HG03575 (cell line): ENCODE results near the gene GLT6D1.
"Not testable (repeated sequence)": the region's sequence is repeated elsewhere in the genome, so short reads cannot be mapped to it uniquely, and the experiment has no call there.

Source experiments
- ATAC-seq: cut with Tn5 transposase; IDR thresholded peaks from one replicate; pipeline ENCODE4 v1.9.1; 2021; ENCODE audit not compliant: unreplicated experiment, insufficient number of reproducible peaks, low FRiP score; ENCODE audit errors: extremely low read depth

Gene GLT6D1, protein sequence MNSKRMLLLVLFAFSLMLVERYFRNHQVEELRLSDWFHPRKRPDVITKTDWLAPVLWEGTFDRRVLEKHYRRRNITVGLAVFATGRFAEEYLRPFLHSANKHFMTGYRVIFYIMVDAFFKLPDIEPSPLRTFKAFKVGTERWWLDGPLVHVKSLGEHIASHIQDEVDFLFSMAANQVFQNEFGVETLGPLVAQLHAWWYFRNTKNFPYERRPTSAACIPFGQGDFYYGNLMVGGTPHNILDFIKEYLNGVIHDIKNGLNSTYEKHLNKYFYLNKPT

GRCh38 chr9:135639196-135639595 lies at the start of gene GLT6D1:
TSS of gene GLT6D1 (minus strand) at chr9:135639540. CDS start at chr9:135639187, 353 bp downstream.
- no peak for ATAC-seq

DNA sequence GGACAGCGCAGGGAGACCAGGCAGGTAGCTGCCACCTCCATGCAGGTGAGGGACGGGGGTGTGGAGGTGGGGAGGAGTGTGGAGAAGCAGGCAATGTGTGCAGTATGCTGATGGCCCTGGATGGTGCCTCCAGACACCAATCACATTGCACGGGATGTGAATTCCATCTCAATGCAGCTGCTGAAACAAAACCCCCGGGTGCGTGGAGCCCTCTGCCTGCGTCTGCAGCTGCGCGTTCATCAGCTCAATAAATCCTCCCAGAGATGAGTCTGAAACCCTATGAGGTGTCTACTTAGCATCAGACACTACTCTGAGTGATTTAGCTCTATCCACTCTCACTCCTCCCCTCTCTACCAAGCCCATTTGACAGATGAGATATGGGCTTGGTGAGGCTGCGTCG lies 49.7 kb upstream of the GLT6D1 start:
- no peak for ATAC-seq

- no peak for ATAC-seq
These were observed 47.9 kb upstream of the GLT6D1 start for GRCh38 chr9:135687216-135687615.

- no peak for ATAC-seq
These were observed 45.4 kb upstream of the GLT6D1 start for GRCh38 chr9:135684691-135685090.

DNA sequence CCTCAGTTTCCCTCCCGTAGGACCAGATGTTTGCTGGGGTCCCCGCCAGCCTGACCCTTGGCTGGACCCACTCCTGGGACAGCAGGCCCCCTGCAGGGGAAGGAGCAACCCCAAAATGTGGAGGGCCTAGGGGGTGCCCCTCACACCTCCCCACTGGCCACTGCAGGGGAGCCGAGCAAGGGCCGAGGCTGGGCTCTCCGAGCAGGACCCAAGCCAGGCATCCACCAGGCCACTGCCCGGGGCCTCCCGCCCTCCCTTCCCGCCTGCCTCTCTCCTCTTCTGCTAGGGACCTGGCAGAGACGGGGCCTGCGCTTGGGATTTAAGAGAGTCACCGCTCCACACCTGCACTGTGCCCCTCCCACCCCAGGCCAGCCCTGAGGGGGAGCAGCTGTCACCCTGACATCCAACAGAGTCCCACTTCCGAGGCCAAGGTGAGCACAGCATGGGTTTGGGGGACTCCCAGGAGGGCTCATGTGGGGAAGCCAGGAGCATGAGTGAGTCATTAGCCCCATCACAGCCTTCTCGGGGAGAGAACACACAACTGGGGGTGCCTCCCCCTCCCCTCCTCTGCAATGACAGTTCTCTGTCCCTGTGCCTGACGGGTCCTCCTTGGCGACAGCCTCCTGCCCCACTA lies 44.2 kb upstream of the GLT6D1 start:
- ATAC-seq, result no peak

GRCh38 chr9:135681161-135681560 lies 41.8 kb upstream of the GLT6D1 start:
- no peak for ATAC-seq

GRCh38 chr9:135680056-135680455 lies 40.7 kb upstream of the GLT6D1 start:
- no peak for ATAC-seq

DNA sequence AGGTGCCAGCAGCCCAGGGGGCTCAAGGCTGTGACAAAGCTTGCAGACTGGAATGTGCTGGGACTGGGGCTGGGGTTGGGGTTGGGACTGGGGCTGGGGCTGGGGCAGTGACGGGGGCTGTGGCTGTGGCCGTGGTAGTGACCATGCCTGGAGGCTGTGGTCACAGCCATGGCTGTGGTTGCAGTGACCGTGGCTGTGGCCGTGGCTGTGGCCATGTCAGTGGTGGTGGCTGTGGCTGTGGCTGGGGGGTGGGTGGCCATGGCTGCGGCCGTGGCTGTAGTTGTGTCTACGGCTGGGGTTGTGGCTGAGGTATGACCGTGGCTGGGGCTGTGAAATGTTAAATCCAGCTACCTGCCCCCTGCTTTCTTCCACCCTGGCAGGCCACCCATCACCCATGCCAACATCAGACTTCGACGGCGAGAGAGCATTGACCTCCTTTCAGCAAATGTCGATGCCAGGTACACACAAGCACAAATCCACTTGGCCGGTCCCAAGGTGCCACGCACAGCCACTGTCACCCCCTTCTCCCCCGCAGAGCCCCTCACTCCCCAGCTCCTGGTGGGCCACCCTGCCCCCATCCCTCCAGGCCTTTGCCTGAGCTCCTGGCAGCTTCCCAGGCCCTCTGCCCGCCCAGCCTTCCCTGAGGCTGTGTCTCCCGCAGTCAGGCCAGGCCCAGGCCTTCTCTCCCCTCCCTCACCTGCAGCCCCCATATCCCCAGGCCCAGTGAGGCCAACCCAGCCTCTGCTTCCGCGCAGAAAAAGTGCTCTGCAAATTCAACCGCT lies 39.1 kb upstream of the GLT6D1 start:
- no peak for ATAC-seq

GRCh38 chr9:135677641-135678168 lies 38.4 kb upstream of the GLT6D1 start:
- no peak for ATAC-seq

DNA sequence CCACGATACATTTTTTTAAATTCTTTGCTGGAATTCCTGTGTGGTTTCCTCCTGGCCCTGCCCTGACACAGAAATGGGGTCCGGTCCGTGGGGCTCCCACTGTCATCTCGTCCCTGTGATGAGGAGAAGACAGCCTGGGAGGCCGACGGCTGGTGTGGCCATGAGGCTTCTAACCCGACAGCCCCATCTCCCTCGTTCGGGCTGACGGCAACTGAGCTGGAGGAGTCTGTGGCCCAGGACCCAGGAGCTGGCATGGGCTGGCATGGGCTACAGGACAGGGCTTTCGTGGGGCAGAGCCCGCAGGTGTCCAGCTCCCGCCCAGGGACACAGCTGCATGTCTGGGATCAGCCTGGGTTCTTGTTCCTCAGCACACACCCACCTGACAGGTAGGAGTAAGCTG lies 37.6 kb upstream of the GLT6D1 start:
- no peak for ATAC-seq

GRCh38 chr9:135674977-135675376 lies 35.6 kb upstream of the GLT6D1 start:
- no peak for ATAC-seq

DNA sequence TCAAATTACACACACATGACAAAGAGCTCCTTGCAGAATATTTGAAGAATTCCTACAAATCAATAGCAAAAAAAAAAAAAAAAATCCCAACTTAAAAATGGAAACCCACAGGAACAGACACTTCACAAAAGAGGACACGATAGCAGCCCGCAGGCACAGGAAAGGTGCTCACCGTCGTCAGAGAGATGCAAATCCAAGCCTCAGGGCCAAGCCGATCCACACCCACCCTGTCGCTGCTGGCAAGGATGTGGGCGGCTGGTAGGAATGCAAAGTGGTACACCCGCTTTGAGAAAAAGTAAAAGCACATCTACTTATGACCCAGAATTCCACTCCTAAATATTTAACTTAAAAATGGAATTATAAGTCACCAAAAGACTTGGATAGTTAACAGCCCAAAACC lies 34.6 kb upstream of the GLT6D1 start:
- ATAC-seq, result no peak

- ATAC-seq, result not testable (repeated sequence)
These were observed 33.4 kb upstream of the GLT6D1 start for GRCh38 chr9:135672786-135673185.

GRCh38 chr9:135671591-135672041 lies 32.3 kb upstream of the GLT6D1 start:
- no peak for ATAC-seq

DNA sequence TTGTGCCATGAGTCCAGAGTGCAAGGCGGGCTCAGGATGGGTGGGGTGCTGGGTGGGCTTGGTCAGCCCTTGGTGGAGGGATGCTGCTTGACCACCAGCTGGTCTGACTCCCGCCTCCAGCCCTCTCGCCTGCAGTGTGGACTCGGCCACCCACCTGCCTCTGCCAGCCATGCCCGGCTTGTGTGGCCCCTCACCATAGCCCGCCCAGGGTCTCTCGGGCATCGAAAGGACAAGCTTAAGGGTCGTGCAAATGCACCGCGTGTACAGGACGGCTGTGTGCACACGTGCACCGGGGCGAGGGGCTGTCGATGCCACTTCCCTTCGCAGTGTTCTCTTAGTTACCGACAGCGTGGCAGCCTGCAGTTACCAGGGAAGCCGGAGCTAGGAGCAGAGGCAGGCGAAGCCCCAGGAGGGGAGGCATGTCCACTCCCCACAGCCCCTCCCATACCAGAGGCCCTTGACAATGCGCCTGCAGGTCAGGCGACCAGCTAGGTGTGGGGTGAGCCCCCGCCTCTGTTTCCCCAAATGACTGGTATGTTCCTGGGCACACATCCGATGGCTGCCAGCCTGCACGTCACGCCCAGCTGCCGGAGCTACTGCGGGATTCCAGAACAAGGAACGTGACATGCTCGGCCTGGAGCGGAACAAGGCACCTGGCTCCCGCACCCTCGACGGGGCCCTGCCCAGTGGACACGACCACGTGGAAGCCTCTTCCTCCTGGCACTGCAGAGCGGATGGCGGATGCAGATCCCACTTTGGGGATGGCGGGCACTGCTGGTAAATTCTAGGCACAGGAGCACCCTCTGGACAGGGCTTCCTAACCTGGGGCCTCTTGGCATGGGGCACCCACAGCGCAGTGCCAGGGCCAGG lies 31.6 kb upstream of the GLT6D1 start:
- no peak for ATAC-seq

DNA sequence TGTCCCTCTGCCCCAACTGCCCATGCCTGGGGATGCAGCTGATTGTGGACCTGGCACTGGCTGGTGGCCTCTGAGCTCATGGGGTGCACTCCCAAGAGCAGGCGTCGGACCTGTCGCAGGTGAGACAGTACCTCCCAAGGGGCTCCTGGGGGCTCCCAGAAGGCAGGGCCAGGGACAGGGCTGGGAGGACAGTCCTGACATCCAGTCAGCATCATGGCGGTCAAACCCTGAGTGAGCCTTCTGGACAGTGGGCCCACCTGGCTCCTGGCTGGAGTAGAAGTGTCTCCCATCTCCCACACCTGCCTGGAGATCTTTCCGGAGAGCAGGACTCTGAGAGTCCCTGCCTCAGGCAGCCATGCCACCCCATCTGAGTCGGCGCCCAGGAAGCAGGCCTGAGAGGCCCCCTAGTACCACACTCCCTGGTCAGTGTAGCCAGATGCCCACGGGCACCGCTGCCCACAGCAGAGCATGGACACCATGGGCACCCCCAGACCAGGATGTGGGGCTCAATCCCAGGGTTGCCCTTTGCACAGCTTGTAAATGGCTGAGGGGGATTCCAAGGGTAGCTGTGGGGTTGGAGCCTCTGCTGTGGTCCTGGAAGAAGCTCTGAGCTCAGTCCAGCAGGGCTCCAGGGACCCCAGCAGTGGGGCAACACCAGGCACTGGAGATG lies 30.4 kb upstream of the GLT6D1 start:
- no peak for ATAC-seq

DNA sequence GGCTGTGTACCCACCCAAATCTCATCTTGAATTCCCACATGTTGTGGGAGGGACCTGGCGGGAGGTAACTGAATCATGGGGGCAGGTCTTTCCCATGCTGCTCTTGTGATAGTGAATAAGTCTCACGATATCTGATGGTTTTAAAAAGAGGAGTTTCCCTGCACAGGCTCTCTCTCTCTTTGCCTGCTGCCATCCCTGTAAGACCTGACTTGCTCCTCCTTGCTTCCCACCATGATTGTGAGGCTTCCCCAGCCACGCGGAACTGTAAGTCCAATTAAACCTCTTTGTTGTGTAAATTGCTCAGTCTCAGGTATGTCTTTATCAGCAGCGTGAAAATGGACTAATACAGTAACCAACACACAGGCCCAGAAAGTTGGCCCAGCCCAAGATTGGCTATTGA lies 29.7 kb upstream of the GLT6D1 start:
- not testable (repeated sequence) for ATAC-seq

GRCh38 chr9:135667463-135668001 lies 28.2 kb upstream of the GLT6D1 start:
- no peak for ATAC-seq
